T47D (cell line): Measurements from ENCODE around the gene MED19.
A peak's percentile ranks its signal among the peaks of the same experiment; 100 is the strongest.
"Not testable (repeated sequence)": the region's sequence is repeated elsewhere in the genome, so short reads cannot be mapped to it uniquely, and the experiment has no call there.

Experiments used
- DNase-seq, 2 experiments: peaks; one replicate each; pipeline versions ENCODE4 v3.0.0 to v3.0.0-alpha.2; 2011 to 2012; ENCODE audit warnings: low read depth in 1 of 2, low spot score in 1 of 2
- JUND ChIP-seq: IDR thresholded peaks from 2 replicates; pipeline ENCODE4 v1.6.1; 2012; ENCODE audit warnings: low read depth
- in situ Hi-C: cut with HindIII; loops from 2 replicates; pipeline ENCODE4 v1.10.0; 2016; ENCODE audit warnings: low sequenced_read_pairs, low pct_unique_long_range_greater_than_20kb

Gene MED19

DNA sequence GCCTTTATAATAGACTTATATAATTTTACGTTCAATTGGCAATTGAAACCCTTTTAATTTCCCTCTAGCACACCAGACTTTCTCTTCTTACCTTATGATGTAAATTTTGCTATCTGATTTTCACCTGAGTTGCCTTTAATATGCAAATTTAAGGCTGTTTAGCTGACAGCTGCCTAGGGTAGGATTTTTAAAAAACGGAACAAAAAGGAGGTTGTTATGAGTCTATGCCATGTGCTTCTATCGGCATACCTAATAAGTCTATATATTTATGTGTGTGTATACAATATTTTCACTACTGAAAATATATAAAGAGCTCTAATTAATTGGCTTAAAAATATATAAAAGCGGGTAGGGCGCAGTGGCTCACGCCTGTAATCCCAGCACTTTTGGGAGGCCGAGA is 17.5 kb upstream of the MED19 start:
- in situ Hi-C loops: no loop called here
- no peak for TF ChIP-seq JUND
- DNase-seq: no peak

- no peak for DNase-seq
- in situ Hi-C loops: no loop called here
- no peak for TF ChIP-seq JUND
Measured at GRCh38 chr11:57728829-57729228, 16.8 kb upstream of the MED19 start.

- DNase-seq: no peak
- no peak for TF ChIP-seq JUND
- in situ Hi-C loops: no loop called here
Measured at GRCh38 chr11:57727185-57727584, 15.2 kb upstream of the MED19 start.

- in situ Hi-C loops, DNase-seq: not testable (repeated sequence)
Measured at GRCh38 chr11:57716726-57717125, 4.7 kb upstream of the MED19 start.

DNA sequence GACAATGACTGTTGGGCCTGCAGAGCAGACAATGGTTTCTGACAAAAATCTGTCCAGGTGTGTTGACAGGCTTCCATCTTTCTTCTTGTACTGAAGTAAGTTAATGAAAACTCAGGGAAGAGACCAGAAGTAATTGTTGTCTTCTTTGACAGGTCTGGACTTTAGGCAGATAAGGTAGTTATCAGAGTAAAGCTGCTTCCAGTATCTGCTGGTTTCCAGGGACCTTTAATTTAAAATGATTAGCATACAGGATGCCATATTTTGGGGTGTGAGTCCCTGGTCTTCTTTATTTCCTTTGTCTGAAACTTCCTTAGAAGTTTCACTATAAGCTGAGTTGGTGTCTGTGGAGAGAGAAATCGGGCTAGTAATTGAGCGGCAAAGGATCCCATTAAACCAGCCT is 1.8 kb upstream of the MED19 start:
- in situ Hi-C loops: no loop called here
- no peak for DNase-seq
- TF ChIP-seq JUND: no peak

GRCh38 chr11:57712256-57713150 is 488 bp upstream of the MED19 start, which contains the start of gene TMX2:
TSS of gene TMX2 (plus strand) at chr11:57712593. CDS start at chr11:57712619, 26 bp downstream.
- in situ Hi-C loops: no loop called here
- TF ChIP-seq JUND: no peak
- DNase-seq: peak; percentile 92 to 100

DNA sequence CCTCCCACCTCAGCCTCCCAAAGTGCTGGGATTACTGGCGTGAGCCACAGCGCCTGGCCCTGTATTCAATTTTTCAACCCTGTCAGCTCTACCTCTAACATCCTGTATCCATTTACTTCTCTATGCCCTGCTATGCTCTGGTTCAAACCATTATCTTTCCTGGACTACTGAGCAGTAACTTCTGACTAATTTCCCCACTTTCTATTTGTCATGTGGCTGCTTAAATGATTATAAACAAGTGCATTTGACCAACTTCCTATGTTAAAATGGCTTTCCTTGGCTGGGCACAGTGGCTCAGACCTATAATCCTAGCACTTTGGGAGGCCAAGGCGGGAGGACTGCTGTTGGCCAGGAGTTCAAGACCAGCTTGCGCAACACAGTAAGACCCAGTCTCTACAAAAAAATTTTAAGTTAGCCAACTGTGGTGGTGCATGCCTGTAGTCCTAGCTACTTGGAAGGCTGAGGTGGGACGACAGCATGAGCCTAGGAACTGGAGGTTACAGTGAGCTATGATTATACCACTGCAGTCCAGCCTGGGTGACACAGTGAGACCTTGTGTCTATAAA is 2.1 kb downstream of the MED19 start:
- no peak for DNase-seq
- in situ Hi-C loops: no loop called here
- no peak for TF ChIP-seq JUND

- in situ Hi-C loops: not testable (repeated sequence)
Measured at GRCh38 chr11:57705432-57705831, 6.6 kb downstream of the MED19 start.

GRCh38 chr11:57704932-57705331 is 7.1 kb downstream of the MED19 start:
- no peak for DNase-seq
- in situ Hi-C loops: no loop called here
- no peak for TF ChIP-seq JUND

More at GRCh38 chr11:57705432-57705831, 6.6 kb downstream of the MED19 start:
- DNase-seq: not testable (repeated sequence)

DNA sequence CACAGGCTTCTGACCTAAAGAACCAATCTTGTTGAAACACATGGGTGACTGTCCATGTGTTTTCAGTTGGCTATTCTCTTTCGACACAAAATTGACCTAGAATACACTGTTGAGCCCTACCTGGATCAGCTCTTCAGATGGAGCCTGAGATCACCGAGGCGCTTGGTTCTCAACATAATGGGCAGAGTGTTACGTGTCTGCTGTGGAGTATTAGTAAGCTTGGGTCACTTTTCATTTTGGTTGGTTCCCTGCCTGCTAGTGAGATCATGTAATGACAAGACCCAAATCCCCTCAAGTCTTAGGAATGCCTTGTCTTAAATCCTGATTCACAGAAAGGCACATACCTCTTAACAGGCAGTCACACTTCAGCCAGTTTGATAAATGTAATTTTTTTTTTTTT is 8.7 kb downstream of the MED19 start:
- in situ Hi-C loops: no loop called here
- DNase-seq: no peak
- TF ChIP-seq JUND: no peak

GRCh38 chr11:57700425-57700824 is 11.6 kb downstream of the MED19 start:
- TF ChIP-seq JUND: no peak
- DNase-seq: no peak
- in situ Hi-C loops: no loop called here

- TF ChIP-seq JUND: no peak
- no peak for DNase-seq
- in situ Hi-C loops: no loop called here
Measured at GRCh38 chr11:57699813-57700212, 12.2 kb downstream of the MED19 start.

- DNase-seq: no peak
- in situ Hi-C loops: no loop called here
- no peak for TF ChIP-seq JUND
Measured at GRCh38 chr11:57698843-57699365, 13.1 kb downstream of the MED19 start.

DNA sequence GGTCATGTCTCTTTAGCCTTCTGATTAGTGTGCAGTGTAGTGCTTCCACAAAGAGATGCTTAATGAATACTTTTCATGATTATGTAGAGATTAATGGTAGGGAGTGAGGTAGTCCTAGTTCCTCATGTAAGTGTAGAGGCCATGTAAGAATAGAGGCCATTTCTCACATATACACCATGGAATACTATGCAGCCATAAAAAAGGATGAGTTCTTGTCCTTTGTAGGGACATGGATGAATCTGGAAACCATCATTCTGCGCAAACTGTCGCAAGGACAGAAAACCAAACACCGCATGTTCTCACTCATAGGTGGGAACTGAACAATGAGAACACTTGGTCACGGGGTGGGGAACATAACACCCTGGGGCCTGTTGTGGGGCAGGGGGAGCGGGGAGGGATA is 21.5 kb downstream of the MED19 start:
- in situ Hi-C loops, DNase-seq: not testable (repeated sequence)
